ENCODE measurements around the gene ASIC4. TPM values are rescaled to one million over a fixed set of nuclear protein-coding genes. Genes with fewer than 3 reads are reported as not detected.

The ASIC4 gene
- total and polyA plus RNA-seq, 2 of the 8 experiments (the other 6 are each of a cell fraction or from before 2014, with no cell fraction given) = 0.12 to 0.22 TPM

DNA sequence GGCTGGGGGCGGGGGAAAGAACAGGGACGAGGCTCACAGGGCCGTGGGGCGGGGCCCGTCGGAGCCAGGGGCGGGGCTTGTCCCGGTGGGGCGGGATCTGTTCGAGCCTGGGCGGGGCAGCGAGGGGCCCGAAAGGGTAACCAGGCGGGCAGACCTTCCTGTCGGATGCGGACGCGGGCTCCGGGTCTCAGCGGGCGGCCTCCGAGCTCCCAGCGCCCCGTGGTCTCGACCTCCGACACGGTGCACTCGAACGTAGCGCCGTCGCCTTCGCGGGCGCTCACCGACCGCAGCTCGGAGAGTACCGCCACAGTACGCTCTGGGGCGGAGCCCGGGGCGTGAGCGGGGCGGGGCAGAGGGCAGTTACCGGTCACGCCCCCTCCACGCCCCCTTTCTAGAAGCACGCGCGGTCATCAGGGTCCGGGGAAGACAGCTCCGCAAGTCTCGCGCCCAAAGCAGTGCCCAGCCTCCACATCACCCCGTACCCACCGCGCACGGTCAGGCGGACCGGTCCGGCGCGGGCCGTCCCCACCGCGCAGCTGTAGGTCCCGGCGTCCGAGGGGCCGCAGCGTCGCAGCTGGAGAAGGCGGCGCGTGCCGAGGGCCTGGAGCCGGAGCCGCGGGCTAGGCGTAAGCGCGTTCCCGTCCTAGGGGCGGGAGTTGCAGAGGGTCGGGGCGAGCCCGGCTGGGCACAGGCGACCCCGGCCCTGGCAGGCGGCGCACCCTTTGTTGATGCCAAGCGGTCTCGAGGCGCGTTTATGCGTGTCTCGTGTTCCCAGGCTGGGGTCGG is 38.3 kb downstream of the ASIC4 start (continued):
- no peak for TF ChIP-seq CHD7 (IDR thresholded peaks at IDR 0.05; ENCODE audit: insufficient replicate concordance, low read length)
